Panc1 (cell line): ENCODE results near the gene PLEKHG4B.
"Not testable (repeated sequence)": the region's sequence is repeated elsewhere in the genome, so short reads cannot be mapped to it uniquely, and the experiment has no call there.

Experiments used
- POLR2AphosphoS5 ChIP-seq: IDR thresholded peaks from 2 replicates; pipeline ENCODE4 v1.6.1; 2012; ENCODE audit warnings: mild to moderate bottlenecking, low read depth, low read length, moderate library complexity
- SIN3A ChIP-seq: IDR thresholded peaks from 2 replicates; pipeline ENCODE4 v1.6.1; 2012; ENCODE audit warnings: low read depth, mild to moderate bottlenecking, low read length, moderate library complexity, borderline replicate concordance; ENCODE audit not compliant: insufficient read depth
- TF ChIP-seq, protein P1 (sequence below): fragments of 450-650 bp; IDR thresholded peaks from 2 replicates; pipeline ENCODE4 v1.5.1; 2017; ENCODE audit warnings: mild to moderate bottlenecking
- TF ChIP-seq, protein P2 (sequence below), 2 experiments: IDR thresholded peaks; 2 replicates each; pipeline ENCODE4 v1.6.1; 2011 to 2012; ENCODE audit warnings: low read depth in 2 of 2, control low read depth in 1 of 2, low read length in 1 of 2, mild to moderate bottlenecking in 1 of 2, moderate library complexity in 1 of 2; ENCODE audit not compliant: insufficient read depth in 1 of 2

DNA sequence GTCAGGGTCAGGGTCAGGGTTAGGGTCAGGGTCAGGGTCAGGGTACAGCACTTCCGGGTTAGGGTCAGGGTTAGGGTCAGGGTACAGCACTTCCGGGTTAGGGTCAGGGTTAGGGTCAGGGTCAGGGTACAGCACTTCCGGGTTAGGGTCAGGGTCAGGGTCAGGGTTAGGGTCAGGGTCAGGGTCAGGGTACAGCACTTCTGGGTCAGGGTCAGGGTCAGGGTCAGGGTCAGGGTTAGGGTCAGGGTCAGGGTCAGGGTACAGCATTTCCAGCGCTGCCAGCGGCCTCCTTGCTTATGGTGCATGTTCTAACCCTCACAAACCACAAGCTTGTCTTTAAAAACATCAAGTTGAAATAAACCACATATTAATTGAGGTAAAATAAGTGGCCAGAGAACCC lies 42.4 kb upstream of the PLEKHG4B start:
- TF ChIP-seq, protein P1, sequence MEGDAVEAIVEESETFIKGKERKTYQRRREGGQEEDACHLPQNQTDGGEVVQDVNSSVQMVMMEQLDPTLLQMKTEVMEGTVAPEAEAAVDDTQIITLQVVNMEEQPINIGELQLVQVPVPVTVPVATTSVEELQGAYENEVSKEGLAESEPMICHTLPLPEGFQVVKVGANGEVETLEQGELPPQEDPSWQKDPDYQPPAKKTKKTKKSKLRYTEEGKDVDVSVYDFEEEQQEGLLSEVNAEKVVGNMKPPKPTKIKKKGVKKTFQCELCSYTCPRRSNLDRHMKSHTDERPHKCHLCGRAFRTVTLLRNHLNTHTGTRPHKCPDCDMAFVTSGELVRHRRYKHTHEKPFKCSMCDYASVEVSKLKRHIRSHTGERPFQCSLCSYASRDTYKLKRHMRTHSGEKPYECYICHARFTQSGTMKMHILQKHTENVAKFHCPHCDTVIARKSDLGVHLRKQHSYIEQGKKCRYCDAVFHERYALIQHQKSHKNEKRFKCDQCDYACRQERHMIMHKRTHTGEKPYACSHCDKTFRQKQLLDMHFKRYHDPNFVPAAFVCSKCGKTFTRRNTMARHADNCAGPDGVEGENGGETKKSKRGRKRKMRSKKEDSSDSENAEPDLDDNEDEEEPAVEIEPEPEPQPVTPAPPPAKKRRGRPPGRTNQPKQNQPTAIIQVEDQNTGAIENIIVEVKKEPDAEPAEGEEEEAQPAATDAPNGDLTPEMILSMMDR = not testable (repeated sequence)
- TF ChIP-seq POLR2AphosphoS5, SIN3A: not testable (repeated sequence)
- TF ChIP-seq, protein P2, sequence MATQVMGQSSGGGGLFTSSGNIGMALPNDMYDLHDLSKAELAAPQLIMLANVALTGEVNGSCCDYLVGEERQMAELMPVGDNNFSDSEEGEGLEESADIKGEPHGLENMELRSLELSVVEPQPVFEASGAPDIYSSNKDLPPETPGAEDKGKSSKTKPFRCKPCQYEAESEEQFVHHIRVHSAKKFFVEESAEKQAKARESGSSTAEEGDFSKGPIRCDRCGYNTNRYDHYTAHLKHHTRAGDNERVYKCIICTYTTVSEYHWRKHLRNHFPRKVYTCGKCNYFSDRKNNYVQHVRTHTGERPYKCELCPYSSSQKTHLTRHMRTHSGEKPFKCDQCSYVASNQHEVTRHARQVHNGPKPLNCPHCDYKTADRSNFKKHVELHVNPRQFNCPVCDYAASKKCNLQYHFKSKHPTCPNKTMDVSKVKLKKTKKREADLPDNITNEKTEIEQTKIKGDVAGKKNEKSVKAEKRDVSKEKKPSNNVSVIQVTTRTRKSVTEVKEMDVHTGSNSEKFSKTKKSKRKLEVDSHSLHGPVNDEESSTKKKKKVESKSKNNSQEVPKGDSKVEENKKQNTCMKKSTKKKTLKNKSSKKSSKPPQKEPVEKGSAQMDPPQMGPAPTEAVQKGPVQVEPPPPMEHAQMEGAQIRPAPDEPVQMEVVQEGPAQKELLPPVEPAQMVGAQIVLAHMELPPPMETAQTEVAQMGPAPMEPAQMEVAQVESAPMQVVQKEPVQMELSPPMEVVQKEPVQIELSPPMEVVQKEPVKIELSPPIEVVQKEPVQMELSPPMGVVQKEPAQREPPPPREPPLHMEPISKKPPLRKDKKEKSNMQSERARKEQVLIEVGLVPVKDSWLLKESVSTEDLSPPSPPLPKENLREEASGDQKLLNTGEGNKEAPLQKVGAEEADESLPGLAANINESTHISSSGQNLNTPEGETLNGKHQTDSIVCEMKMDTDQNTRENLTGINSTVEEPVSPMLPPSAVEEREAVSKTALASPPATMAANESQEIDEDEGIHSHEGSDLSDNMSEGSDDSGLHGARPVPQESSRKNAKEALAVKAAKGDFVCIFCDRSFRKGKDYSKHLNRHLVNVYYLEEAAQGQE (IDR thresholded peaks at IDR 0.05; ENCODE audit: insufficient read depth in 1 of 2, low read depth in 2 of 2, low read length in 1 of 2) = not testable (repeated sequence)
